Measurements from ENCODE around the gene DNTT.

DNTT gene

DNA sequence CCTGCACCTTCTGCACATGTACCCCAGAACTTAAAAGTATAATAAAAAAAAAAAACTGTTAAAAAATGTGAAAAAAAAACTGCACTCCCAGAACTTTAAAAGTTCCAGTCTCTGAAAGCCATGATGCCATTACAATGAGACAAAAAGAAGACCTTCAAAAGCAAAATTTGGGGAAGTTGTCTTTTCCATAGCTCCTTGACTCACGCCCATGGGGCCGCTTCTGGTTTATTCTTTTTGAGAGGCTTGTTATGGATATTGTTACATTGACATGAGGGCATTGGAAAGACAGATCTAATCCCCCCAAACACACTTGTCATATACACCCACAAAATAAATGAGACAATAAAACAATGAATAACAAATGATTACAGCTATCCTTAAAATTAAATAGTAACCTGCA lies 33.7 kb upstream of the DNTT start:
- Histone ChIP-seq H3K9ac (ENCODE audit: low read depth, low read length, poor library complexity, severe bottlenecking) (no peak overlapping the region), H4K20me1 (ENCODE audit: insufficient read depth, low read length, poor library complexity, severe bottlenecking) (no peaks in the 10 kb centered on the region), H3K27me3 (ENCODE audit: insufficient read depth, low read length, poor library complexity, severe bottlenecking) (no peaks in the 10 kb centered on the region), H3K79me2 (ENCODE audit: insufficient read depth, low read length) (no peaks in the 10 kb centered on the region), H3K9me3 (ENCODE audit: insufficient read depth, low read depth, low read length) (no peaks in the 10 kb centered on the region), H3K4me1 (ENCODE audit: insufficient read depth, low read length, poor library complexity, severe bottlenecking) (no peaks in the 10 kb centered on the region), H3F3A (ENCODE audit: low read depth) (no peaks in the 10 kb centered on the region), H3K9me2 (replicated peaks; ENCODE audit: low read depth, low read length) (no peaks in the 10 kb centered on the region), H3K4me2 (ENCODE audit: low read depth, low read length, poor library complexity, severe bottlenecking) (no peak overlapping the region), H3K4me3 (ENCODE audit: low read length, poor library complexity, severe bottlenecking) (no peak overlapping the region), H2AFZ (ENCODE audit: low read length) (no peak overlapping the region), H3K36me3 (ENCODE audit: insufficient read depth, low read length) (no peaks in the 10 kb centered on the region)
- TF ChIP-seq, protein P1, sequence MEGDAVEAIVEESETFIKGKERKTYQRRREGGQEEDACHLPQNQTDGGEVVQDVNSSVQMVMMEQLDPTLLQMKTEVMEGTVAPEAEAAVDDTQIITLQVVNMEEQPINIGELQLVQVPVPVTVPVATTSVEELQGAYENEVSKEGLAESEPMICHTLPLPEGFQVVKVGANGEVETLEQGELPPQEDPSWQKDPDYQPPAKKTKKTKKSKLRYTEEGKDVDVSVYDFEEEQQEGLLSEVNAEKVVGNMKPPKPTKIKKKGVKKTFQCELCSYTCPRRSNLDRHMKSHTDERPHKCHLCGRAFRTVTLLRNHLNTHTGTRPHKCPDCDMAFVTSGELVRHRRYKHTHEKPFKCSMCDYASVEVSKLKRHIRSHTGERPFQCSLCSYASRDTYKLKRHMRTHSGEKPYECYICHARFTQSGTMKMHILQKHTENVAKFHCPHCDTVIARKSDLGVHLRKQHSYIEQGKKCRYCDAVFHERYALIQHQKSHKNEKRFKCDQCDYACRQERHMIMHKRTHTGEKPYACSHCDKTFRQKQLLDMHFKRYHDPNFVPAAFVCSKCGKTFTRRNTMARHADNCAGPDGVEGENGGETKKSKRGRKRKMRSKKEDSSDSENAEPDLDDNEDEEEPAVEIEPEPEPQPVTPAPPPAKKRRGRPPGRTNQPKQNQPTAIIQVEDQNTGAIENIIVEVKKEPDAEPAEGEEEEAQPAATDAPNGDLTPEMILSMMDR (conservative IDR thresholded peaks at IDR 0.05; ENCODE audit: low read length) = no peak
- no peak for TF ChIP-seq EZH2phosphoT487 (IDR thresholded peaks at IDR 0.05; ENCODE audit: borderline replicate concordance)

DNA sequence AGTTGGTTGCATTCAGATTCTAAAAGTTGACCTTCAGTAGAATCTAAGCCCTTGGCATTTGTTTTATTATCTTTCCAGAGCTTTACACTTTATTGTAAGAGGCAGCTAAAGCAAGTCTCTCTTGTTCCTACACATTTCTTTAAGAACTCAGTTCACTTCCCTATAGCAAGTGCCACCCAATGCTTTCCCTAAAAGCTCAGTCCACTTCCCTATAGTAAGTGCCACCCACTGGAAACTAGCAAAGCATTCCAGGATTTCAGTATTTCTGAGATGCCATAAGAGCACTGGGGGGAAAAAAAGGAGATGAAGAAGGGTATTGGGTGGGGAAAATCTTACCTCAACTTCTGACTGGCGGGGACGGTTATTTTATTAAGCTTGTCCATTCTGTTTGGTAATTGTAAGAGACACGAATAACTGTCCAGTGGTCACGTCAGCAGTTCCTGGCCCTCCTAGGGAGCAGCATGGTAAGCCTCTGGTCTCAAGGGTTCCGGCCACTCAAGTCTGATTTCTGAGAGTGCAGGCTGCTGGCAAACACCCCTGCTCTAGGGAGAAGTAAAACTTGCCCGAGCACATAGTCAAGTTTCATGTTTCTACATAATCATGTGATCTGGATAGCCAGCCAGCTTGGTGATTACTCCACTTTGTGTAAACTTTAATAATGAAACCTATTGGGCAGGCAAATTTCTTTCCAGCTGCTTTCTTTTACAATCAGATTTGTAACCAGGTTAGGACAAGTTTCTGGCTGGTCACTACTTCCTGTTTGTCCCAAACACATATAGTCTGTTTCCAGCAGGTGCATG lies 33.0 kb upstream of the DNTT start, which contains the start of gene BLNK:
BLNK (minus strand) TSS at position 554 of the 800 bp plus-strand sequence; CDS start at position 383, 171 bp downstream.
- TF ChIP-seq, protein P1 (conservative IDR thresholded peaks at IDR 0.05; ENCODE audit: low read length) = no peak
- TF ChIP-seq EZH2phosphoT487 (IDR thresholded peaks at IDR 0.05; ENCODE audit: borderline replicate concordance) = no peak
- 0 out of 2 replicates have a peak within 1 kb of the TSS, but pooled peaks have one; percentile 44 for H2AFZ ChIP-seq (ENCODE audit: low read length)
- no peaks in the 10 kb centered on the region for H3K79me2 ChIP-seq (ENCODE audit: insufficient read depth, low read length)
- H3K9ac ChIP-seq (ENCODE audit: low read depth, low read length, poor library complexity, severe bottlenecking) = no peak within 1 kb of the TSS
- no peak within 1 kb of the TSS for H3K4me3 ChIP-seq (ENCODE audit: low read length, poor library complexity, severe bottlenecking)
- no peaks in the 10 kb centered on the region for H3K9me2 ChIP-seq (replicated peaks; ENCODE audit: low read depth, low read length)
- no peaks in the 10 kb centered on the region for H3K36me3 ChIP-seq (ENCODE audit: insufficient read depth, low read length)
- no peaks in the 10 kb centered on the region for H3F3A ChIP-seq (ENCODE audit: low read depth)
- H3K9me3 ChIP-seq (ENCODE audit: insufficient read depth, low read depth, low read length) = no peaks in the 10 kb centered on the region
- no peaks in the 10 kb centered on the region for H4K20me1 ChIP-seq (ENCODE audit: insufficient read depth, low read length, poor library complexity, severe bottlenecking)
- H3K4me2 ChIP-seq (ENCODE audit: low read depth, low read length, poor library complexity, severe bottlenecking) = no peak within 1 kb of the TSS
- no peaks in the 10 kb centered on the region for H3K27me3 ChIP-seq (ENCODE audit: insufficient read depth, low read length, poor library complexity, severe bottlenecking)
- H3K4me1 ChIP-seq (ENCODE audit: insufficient read depth, low read length, poor library complexity, severe bottlenecking) = no peaks in the 10 kb centered on the region

DNA sequence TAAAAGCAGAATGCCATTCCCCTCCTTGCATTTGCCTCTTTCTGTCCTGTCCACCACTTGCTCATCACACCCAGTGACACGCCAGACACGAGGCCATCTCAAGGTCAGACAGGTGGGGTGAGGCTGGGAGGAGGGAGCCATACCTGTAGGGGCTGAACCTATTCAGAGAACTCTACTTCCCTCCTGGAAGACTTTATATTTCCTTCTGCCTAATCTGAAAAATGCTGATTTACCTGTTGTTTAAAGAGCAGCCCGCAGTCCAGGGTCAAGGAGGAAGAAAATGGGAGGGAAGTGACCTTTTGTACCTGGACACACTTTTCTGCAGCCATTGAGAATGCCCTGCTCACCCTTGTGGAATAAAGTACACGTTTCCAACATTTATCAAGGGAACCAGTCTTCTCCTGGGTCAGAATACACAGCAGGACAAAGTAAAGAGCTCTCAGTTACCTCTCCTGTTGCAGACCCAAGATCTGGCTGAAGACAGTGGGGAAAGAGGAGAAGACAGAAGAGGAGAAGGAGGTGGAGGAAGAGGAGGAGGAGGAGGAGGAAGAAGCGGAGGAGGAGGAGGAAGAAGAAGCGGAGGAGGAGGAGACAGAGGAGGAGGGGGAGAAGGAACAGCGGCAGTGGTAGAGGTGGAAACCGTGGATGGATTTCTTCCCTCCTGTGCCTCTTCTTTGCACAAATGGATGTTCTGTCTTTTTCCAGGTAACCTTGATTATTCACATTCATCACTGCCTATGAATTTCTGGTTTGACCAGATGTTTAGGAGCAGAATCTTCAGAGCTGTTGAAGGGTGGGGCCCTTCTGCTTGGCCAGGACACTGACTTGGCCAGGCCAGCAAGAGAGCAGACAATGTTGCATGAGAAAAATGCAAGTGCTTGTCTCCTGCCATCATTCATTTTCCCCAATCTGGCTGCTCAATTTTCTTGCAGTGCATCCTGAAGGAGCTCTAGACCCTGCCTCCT lies 31.6 kb upstream of the DNTT start:
- Histone ChIP-seq H3K4me3 (ENCODE audit: low read length, poor library complexity, severe bottlenecking) (no peak overlapping the region), H2AFZ (ENCODE audit: low read length) (no peak overlapping the region), H3K27me3 (ENCODE audit: insufficient read depth, low read length, poor library complexity, severe bottlenecking) (peaks cover 4% of the 10 kb centered on the region), H3K4me1 (ENCODE audit: insufficient read depth, low read length, poor library complexity, severe bottlenecking) (no peaks in the 10 kb centered on the region), H3F3A (ENCODE audit: low read depth) (no peaks in the 10 kb centered on the region), H3K9me3 (ENCODE audit: insufficient read depth, low read depth, low read length) (no peaks in the 10 kb centered on the region), H3K9me2 (replicated peaks; ENCODE audit: low read depth, low read length) (no peaks in the 10 kb centered on the region), H4K20me1 (ENCODE audit: insufficient read depth, low read length, poor library complexity, severe bottlenecking) (no peaks in the 10 kb centered on the region), H3K9ac (ENCODE audit: low read depth, low read length, poor library complexity, severe bottlenecking) (no peak overlapping the region), H3K4me2 (ENCODE audit: low read depth, low read length, poor library complexity, severe bottlenecking) (no peak overlapping the region), H3K79me2 (ENCODE audit: insufficient read depth, low read length) (no peaks in the 10 kb centered on the region), H3K36me3 (ENCODE audit: insufficient read depth, low read length) (no peaks in the 10 kb centered on the region)
- TF ChIP-seq, protein P1 (conservative IDR thresholded peaks at IDR 0.05; ENCODE audit: low read length) = no peak
- TF ChIP-seq EZH2phosphoT487 (IDR thresholded peaks at IDR 0.05; ENCODE audit: borderline replicate concordance) = no peak
